HG03457 (cell line): ENCODE measurements around the gene KLRD1.
A peak's percentile ranks its signal among the peaks of the same experiment; 100 is the strongest.
"Not testable (repeated sequence)": the region's sequence is repeated elsewhere in the genome, so short reads cannot be mapped to it uniquely, and the experiment has no call there.

Experiments
- ATAC-seq: cut with Tn5 transposase; IDR thresholded peaks from one replicate; pipeline ENCODE4 v1.9.1; 2021; ENCODE audit warnings: moderate number of reproducible peaks; ENCODE audit not compliant: unreplicated experiment

KLRD1 gene

GRCh38 chr12:10336196-10336595 lies 28.5 kb downstream of the KLRD1 start:
- not testable (repeated sequence) for ATAC-seq

GRCh38 chr12:10338470-10338869 lies 30.8 kb downstream of the KLRD1 start:
- ATAC-seq, result not testable (repeated sequence)

GRCh38 chr12:10339053-10339840 lies 31.6 kb downstream of the KLRD1 start:
- ATAC-seq, result no peak

GRCh38 chr12:10340946-10341345 lies 33.3 kb downstream of the KLRD1 start:
- ATAC-seq, result not testable (repeated sequence)

- ATAC-seq, result no peak
Measured at GRCh38 chr12:10341892-10342509, 34.3 kb downstream of the KLRD1 start.

GRCh38 chr12:10351457-10351856 lies 43.8 kb downstream of the KLRD1 start:
- ATAC-seq, result not testable (repeated sequence)

- ATAC-seq, result no peak
Measured at GRCh38 chr12:10354071-10354470, 46.4 kb downstream of the KLRD1 start.

GRCh38 chr12:10354502-10354901 lies 46.8 kb downstream of the KLRD1 start:
- ATAC-seq, result no peak

GRCh38 chr12:10358131-10358530 lies 50.5 kb downstream of the KLRD1 start:
- ATAC-seq, result no peak

- ATAC-seq, result no peak
Measured at GRCh38 chr12:10358969-10359368, 51.3 kb downstream of the KLRD1 start.

- ATAC-seq, result no peak
Measured at GRCh38 chr12:10361084-10361483, 53.4 kb downstream of the KLRD1 start.

- no peak for ATAC-seq
Measured at GRCh38 chr12:10361622-10362021, 54.0 kb downstream of the KLRD1 start.

- no peak for ATAC-seq
Measured at GRCh38 chr12:10362325-10362724, 54.7 kb downstream of the KLRD1 start.

GRCh38 chr12:10362828-10363657 lies 55.4 kb downstream of the KLRD1 start:
- ATAC-seq, result no peak

GRCh38 chr12:10363658-10363913 lies 55.9 kb downstream of the KLRD1 start:
- ATAC-seq, result no peak

GRCh38 chr12:10363914-10364814 lies 56.5 kb downstream of the KLRD1 start:
- peak; percentile 89 for ATAC-seq

GRCh38 chr12:10364815-10365622 lies 57.3 kb downstream of the KLRD1 start:
- ATAC-seq, result no peak

GRCh38 chr12:10365696-10366405 lies 58.2 kb downstream of the KLRD1 start:
- no peak for ATAC-seq

- no peak for ATAC-seq
Measured at GRCh38 chr12:10366875-10367274, 59.2 kb downstream of the KLRD1 start.
